ENCODE measurements around the gene RDH5.

The RDH5 gene

DNA sequence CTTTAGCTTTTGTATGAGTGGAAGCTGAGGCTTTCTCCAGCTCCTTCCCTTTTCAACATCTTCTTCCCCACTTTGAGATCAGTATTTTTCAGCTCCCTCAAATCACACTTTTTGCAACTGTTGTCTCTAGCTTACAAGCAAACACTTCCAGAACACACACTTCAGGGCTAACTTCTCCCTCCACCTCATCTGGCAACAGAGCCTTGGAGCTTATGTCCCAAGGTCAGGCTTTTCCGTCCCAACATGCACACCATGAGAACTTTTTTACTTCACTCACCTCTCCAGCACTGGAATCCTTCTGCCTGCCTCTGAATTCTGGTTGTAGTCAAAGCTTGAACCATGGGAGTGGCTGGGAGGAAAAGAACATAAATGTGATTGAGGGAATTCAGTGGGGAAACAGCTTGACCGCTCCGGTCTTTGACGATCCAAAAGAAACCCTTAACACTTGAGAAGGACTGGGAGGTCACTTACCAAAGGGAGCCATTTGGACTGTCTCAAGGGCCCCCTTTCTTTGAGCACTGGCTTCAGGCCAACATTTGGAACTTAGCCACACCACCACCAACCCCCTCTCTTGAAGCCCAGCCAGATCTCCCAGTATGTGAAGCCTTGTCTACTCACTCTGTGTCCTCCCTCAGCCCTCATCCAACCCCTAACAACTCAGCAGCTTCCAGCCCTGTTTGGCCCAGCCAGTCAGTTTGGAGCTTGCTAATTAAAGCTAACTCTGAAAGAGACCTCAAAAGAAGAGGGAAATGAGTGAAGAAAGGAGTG lies 8.2 kb upstream of the RDH5 start:
- in situ Hi-C loops (cut with MboI; ENCODE audit: low sequenced_read_pairs) = no loop called here

DNA sequence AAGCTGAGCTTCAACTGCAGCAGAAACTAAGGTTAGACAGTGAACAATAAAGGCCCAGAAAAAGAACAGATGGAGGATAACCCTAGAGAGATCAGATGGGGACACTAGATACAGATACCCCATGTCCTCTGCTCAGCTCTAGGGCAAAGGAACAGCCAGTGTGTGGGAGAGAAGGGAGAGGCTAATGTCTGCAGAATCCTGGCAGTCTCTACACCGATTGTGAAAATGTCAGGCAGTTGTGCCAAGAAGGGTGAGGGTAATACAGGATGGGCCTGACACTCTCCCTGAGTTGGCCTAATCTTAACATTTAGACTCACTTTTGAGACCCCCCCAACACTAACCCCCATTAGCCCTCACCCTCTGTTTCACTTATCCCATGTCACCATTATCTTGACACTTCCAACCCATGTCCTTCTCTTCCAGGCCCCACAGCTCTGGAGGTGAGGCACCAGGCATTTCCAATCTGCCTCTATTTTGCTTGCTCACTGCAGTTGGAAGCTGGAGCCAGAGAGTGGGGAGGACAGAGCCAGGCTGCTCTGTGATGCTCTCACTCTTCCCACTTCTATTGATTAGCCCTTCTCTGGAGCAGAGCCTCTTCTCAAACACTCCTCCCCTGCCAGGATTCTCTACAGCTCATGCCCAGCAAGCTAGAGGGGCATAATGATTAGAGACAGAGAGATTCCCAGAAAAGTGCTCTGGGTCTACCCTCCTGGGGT lies 7.3 kb upstream of the RDH5 start:
- in situ Hi-C loops (cut with MboI; ENCODE audit: low sequenced_read_pairs) = no loop called here

- in situ Hi-C loops (cut with MboI; ENCODE audit: low sequenced_read_pairs) = no loop called here
Observed at GRCh38 chr12:55713721-55714120, 6.5 kb upstream of the RDH5 start.

DNA sequence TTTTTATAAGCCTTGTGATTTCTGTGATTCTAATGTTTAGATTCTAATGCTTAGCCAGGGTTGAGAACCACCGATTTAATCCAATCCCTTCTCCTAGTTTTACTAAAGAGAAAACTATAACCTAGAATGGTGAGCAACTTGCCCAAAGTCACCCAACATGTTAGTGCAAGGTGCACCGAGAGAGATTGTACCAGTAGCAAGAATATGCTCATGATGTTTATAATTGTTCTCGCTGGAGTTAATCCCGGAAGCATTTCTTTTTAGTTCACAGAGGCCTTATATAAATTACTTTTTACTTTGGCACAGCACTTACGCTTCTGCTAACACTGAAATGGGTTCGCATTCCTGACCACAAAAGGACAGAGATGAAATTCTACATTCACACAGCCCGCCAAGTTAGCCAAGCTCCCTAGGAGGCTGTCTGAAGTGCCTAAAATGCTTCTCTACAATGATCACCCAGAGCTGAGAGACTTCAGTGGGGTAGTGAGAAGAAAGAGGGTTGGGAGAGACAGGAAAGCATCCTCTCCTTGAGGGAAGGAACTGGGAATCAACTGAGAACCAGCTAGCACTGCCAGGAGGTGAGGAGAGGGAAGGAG lies 4.9 kb upstream of the RDH5 start:
- in situ Hi-C loops (cut with MboI; ENCODE audit: low sequenced_read_pairs) = no loop called here

- in situ Hi-C loops (cut with MboI; ENCODE audit: low sequenced_read_pairs) = no loop called here
Observed at GRCh38 chr12:55715833-55716581, 4.2 kb upstream of the RDH5 start, which contains the start of gene BLOC1S1. BLOC1S1 (plus strand) TSS chr12:55716046; CDS start chr12:55716052, 6 bp downstream.

DNA sequence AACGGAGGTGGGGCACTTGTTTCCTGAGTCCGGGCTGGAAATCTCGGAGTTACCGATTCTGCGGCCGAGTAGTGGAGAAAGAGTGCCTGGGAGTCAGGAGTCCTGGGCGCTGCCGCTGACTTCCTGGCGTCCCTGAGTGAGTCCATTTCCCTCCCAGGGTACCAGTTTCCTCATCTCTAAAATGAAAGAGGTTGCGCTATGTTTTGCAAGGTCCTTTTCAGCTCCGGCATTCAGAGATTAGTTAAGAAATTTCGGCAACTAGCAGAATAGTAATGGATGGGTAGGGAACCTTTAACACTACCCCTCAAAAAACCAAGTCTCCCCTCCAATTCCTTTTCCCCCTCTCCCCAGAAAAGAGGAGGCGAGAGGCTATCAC lies 3.6 kb upstream of the RDH5 start:
- in situ Hi-C loops (cut with MboI; ENCODE audit: low sequenced_read_pairs) = no loop called here

GRCh38 chr12:55717011-55718007 lies 2.9 kb upstream of the RDH5 start:
- in situ Hi-C loops (cut with MboI; ENCODE audit: low sequenced_read_pairs) = no loop called here

DNA sequence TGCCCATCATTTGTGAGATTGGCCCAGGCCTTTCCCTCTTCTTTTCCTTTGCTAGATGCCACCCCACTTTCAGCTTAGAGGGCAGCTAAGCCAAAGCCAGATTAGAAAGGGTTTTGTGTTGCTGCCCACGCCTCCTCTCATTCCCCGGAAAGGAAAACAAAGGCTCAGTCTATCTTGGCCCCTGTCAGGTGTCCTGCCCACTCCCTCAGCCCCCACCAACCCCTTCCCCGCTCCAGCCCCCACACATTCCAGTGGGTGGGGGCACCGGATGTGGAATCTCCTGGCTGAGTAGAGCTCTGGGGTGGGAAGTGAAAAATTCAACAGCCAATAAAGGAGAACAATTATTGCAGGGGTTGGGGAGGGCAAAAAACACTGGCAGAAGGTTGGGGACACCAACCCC lies 2.2 kb upstream of the RDH5 start:
- in situ Hi-C loops (cut with MboI; ENCODE audit: low sequenced_read_pairs) = no loop called here

GRCh38 chr12:55718624-55719275 lies 1.4 kb upstream of the RDH5 start:
- in situ Hi-C loops (cut with MboI; ENCODE audit: low sequenced_read_pairs) = no loop called here

DNA sequence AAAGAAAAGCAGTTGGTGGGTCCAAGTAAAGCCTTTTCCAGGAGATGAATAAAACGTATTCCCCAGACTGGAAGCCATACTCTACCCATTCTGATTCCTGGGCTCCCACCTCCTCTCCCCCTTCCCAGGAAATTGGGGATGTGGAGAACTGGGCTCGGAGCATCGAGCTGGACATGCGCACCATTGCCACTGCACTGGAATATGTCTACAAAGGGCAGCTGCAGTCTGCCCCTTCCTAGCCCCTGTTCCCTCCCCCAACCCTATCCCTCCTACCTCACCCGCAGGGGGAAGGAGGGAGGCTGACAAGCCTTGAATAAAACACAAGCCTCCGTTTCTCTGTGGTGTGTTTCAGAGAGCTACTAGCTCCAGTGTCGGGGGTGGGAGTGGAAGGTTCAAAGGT lies 822 bp upstream of the RDH5 start:
- in situ Hi-C loops (cut with MboI; ENCODE audit: low sequenced_read_pairs) = no loop called here

- in situ Hi-C loops (cut with MboI; ENCODE audit: low sequenced_read_pairs) = no loop called here
Observed at GRCh38 chr12:55720894-55721444, 776 bp downstream of the RDH5 start.

DNA sequence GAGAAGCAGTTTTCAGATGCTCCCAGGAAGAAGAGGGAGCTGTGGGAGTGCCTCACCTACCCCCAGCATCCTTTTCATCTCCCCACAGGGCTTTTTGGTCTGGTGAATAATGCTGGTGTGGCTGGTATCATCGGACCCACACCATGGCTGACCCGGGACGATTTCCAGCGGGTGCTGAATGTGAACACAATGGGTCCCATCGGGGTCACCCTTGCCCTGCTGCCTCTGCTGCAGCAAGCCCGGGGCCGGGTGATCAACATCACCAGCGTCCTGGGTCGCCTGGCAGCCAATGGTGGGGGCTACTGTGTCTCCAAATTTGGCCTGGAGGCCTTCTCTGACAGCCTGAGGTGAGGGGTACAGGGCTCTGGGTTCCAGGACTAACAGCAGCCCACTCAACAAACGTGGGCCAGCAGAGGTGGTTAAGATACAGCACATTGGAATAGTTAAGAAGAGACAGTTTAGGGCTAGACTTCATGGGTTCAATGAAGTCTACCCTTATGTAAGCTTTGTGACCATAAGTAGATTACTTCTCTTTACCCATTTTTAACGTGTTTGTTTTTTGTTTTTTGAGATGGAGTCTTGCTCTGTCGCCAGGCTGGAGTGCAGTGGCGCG lies 1.5 kb downstream of the RDH5 start:
- in situ Hi-C loops (cut with MboI; ENCODE audit: low sequenced_read_pairs) = no loop called here

DNA sequence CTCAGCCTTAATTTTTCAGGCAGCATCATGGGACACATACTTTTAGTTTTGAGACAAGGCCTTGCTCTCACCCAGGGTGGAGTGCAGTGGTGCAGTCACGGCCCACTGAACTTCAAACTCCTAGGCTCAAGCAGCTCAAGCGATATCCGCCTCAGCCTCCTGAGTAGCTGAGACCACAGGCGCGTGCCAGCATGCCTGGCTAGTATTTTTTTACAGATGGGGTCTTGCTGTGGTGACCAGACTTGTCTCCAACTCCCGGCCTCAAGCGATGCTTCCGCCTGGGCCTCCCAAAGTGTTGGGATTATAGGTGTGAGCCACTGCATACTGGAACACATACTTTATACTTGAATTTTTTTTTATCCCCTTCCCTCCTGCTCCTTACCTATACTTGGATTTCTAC lies 2.8 kb downstream of the RDH5 start:
- in situ Hi-C loops (cut with MboI; ENCODE audit: low sequenced_read_pairs) = no loop called here

DNA sequence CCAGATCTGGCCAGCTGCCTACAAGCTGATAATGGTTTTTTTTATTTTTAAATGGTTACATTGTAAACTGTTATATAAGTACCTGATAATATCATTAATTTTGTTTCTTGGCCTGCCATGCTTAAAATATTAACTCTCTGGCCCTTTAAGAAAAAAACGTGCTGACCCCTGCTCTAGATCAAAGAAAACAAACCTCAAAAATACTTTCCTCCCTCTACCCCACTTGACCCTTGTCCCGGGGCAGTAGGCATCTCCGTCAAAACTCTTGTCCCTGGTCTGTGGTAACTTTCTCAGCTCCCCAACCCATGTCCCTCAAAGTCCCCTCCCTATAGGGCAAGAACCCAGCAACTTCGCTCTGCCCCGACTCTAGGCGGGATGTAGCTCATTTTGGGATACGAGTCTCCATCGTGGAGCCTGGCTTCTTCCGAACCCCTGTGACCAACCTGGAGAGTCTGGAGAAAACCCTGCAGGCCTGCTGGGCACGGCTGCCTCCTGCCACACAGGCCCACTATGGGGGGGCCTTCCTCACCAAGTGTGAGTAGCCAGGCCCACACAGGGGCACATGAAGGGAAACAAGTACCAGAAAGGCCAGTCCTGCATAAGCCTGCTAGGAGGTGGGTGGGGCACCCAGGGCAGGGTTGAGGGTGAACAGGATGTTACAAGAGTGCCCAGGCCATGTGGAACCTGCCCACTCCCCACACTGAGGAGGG lies 3.5 kb downstream of the RDH5 start:
- in situ Hi-C loops (cut with MboI; ENCODE audit: low sequenced_read_pairs) = no loop called here

DNA sequence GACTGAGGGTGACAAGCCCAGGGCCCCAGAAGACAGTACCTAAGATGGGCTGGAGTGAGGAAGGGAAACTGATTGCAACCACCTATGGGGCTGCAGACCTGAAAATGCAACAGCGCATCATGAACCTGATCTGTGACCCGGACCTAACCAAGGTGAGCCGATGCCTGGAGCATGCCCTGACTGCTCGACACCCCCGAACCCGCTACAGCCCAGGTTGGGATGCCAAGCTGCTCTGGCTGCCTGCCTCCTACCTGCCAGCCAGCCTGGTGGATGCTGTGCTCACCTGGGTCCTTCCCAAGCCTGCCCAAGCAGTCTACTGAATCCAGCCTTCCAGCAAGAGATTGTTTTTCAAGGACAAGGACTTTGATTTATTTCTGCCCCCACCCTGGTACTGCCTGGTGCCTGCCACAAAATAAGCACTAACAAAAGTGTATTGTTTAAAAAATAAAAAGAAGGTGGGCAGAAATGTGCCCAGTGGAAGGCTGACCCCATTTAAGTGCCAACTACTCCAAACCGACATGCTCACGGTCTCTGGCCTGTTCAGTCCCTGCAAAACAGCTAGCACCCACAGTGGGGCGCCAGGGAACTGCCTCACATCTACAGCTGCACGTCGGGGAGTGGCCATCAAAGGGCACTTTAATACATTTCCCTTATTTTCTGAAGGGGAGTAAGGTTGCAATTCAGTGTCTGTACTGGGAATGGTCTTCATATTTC lies 4.2 kb downstream of the RDH5 start:
- in situ Hi-C loops (cut with MboI; ENCODE audit: low sequenced_read_pairs) = no loop called here

- in situ Hi-C loops (cut with MboI; ENCODE audit: low sequenced_read_pairs) = no loop called here
Observed at GRCh38 chr12:55724940-55725309, 4.7 kb downstream of the RDH5 start.

DNA sequence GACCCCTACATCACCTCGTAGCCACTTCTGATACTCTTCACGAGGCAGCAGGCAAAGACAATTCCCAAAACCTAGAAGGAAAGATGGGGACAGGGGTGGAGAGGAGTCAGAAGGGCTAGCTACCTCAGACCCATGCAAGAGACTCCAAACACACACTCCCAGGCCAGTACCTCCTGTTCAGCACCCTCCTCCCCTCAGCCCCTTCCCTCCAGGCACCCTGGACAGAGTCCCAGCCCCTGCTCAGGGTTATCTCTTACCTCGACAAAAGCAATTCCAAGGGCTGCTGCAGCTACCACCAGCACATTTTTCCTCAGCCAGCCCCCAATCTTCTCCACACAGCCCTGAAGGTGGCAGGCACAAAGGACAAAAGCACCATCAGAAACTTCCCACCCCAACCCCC lies 5.4 kb downstream of the RDH5 start:
- in situ Hi-C loops (cut with MboI; ENCODE audit: low sequenced_read_pairs) = no loop called here

GRCh38 chr12:55726971-55727370 lies 6.8 kb downstream of the RDH5 start:
- in situ Hi-C loops (cut with MboI; ENCODE audit: low sequenced_read_pairs) = no loop called here
